Kidney (tissue), 14 donors: ENCODE data around the gene ACAT2. TPM values are rescaled to one million over a fixed set of nuclear protein-coding genes. Genes with fewer than 3 reads are reported as not detected.
"Not testable (repeated sequence)": the region's sequence is repeated elsewhere in the genome, so short reads cannot be mapped to it uniquely, and the experiment has no call there.

Experiments used
- DNase-seq, 5 donors: peaks; one replicate each; pipeline ENCODE4 v3.0.0-alpha.2; 2013 to 2020
- FAIRE-seq: peaks from 2 replicates; lab custom pipeline; 2012; peaks lifted over from hg19 to GRCh38; lab: Jason Lieb, UNC
- H3K27ac ChIP-seq, 2 donors: one replicate each; pipeline ENCODE4 v1.7.0; 2013; ENCODE audit warnings: low read depth in 2 of 2, low read length in 2 of 2, inconsistent platforms in 1 of 2
- H3K27me3 ChIP-seq: one replicate; pipeline ENCODE4 v1.7.1; 2013; ENCODE audit warnings: low read length, inconsistent platforms; ENCODE audit not compliant: control insufficient read depth, insufficient read depth
- H3K36me3 ChIP-seq, 3 donors: one replicate each; pipeline versions ENCODE4 v1.7.0 to v1.7.1; 2013; ENCODE audit warnings: low read length in 3 of 3, control low read depth in 1 of 3, inconsistent platforms in 1 of 3; ENCODE audit not compliant: insufficient read depth in 3 of 3, control insufficient read depth in 2 of 3
- H3K4me1 ChIP-seq, 3 donors: one replicate each; pipeline versions ENCODE4 v1.7.0 to v1.7.1; 2013; ENCODE audit warnings: low read length in 3 of 3, inconsistent platforms in 1 of 3, low read depth in 1 of 3; ENCODE audit not compliant: control insufficient read depth in 2 of 3, insufficient read depth in 2 of 3
- H3K4me3 ChIP-seq, 3 donors: one replicate each; pipeline versions ENCODE4 v1.7.0 to v1.8.1; 2013; ENCODE audit warnings: low read length in 3 of 3, control low read depth in 1 of 3, inconsistent platforms in 1 of 3
- H3K9ac ChIP-seq, 3 donors: one replicate each; pipeline versions ENCODE4 v1.7.0 to v1.7.1; 2013; ENCODE audit warnings: low read length in 3 of 3, control low read depth in 1 of 3, inconsistent platforms in 1 of 3
- H3K9me3 ChIP-seq, 3 donors: one replicate each; pipeline versions ENCODE4 v1.7.0 to v1.7.1; 2013; ENCODE audit warnings: low read length in 3 of 3, control low read depth in 1 of 3, inconsistent platforms in 1 of 3; ENCODE audit not compliant: control insufficient read depth in 2 of 3, insufficient read depth in 1 of 3
- CTCF ChIP-seq: IDR thresholded peaks from 3 replicates; pipeline ENCODE4 v1.5.1; 2012; ENCODE audit warnings: mild to moderate bottlenecking, moderate library complexity, borderline replicate concordance; ENCODE audit not compliant: insufficient read depth; ENCODE audit errors: extremely low read depth
- intact Hi-C: fragments of 100-400 bp; cut with DNase I; formaldehyde crosslinking; loops from one replicate; pipeline ENCODE4 v1.11.1; 2022
- polyA plus RNA-seq: library from polyadenylated mRNA; stranded (reverse); fragments of 350-450 nt; fragmentation: Illumina TruSeq; extraction: RNeasy Lipid Tissue Mini Kit (QIAGEN cat#74804); gene quantifications from one replicate; pipeline ENCODE4 v1.2.3, GENCODE V29; 2014; ENCODE audit warnings: low read depth, low replicate concordance; ENCODE audit not compliant: insufficient read depth
- total RNA-seq: library from RNA; stranded (reverse); fragmentation: NEBNext Ultra II Directional; extraction: Animal tissue kit (Norgen Biotek cat#: 25700); gene quantifications from one replicate; pipeline ENCODE4 v1.2.1, GENCODE V29; 2021
- donor health status: control.
- donor health status: control.
- donor health status: control.
- donor health status: control.
- donor health status: control.
- donor health status: DM: yes; HTN: yes; CAD: no.
- donor health status: Normal renal cell carcinoma (clear cell type).

The ACAT2 gene
- total and polyA plus RNA-seq, 2 donors from 2014 or later, result 20.4 to 30.5 TPM

GRCh38 chr6:159720708-159721107 is 41.1 kb upstream of the ACAT2 start:
- intact Hi-C loops, result no loop called here
- Histone ChIP-seq H3K36me3 (no peaks in the 10 kb centered on the region), H3K9ac (no peak overlapping the region), H3K27me3 (no peaks in the 10 kb centered on the region), H3K9me3 (no peaks in the 10 kb centered on the region), H3K4me3 (no peak overlapping the region), H3K27ac (no peak overlapping the region), H3K4me1 (peaks cover 0 to 1% (median under 1%) of the 10 kb centered on the region in 3 donors)
- peak in 2 of 5 donors; percentile 48 to 66 for DNase-seq
- TF ChIP-seq CTCF, result peak; percentile 23
- FAIRE-seq, result no peak

GRCh38 chr6:159721981-159722380 is 39.9 kb upstream of the ACAT2 start:
- H3K9me3 ChIP-seq, H3K36me3 ChIP-seq, H3K27me3 ChIP-seq, H3K4me1 ChIP-seq, intact Hi-C loops, DNase-seq, H3K27ac ChIP-seq, H3K9ac ChIP-seq, FAIRE-seq, H3K4me3 ChIP-seq: not testable (repeated sequence)

GRCh38 chr6:159722655-159723054 is 39.2 kb upstream of the ACAT2 start:
- no peak overlapping the region for H3K4me3 ChIP-seq
- FAIRE-seq (no peak), DNase-seq (no peak)
- no peaks in the 10 kb centered on the region for H3K36me3 ChIP-seq
- peaks cover 0 to 6% (median 3%) of the 10 kb centered on the region in 3 donors for H3K4me1 ChIP-seq
- no peak overlapping the region for H3K27ac ChIP-seq
- intact Hi-C loops, result no loop called here
- H3K9ac ChIP-seq, result no peak overlapping the region
- no peaks in the 10 kb centered on the region for H3K27me3 ChIP-seq
- no peaks in the 10 kb centered on the region for H3K9me3 ChIP-seq
- no peak for TF ChIP-seq CTCF

- no peak for FAIRE-seq
- Histone ChIP-seq H3K4me1 (peaks cover 0 to 6% (median 3%) of the 10 kb centered on the region in 3 donors), H3K9me3 (no peaks in the 10 kb centered on the region), H3K27me3 (no peaks in the 10 kb centered on the region), H3K9ac (no peak overlapping the region), H3K27ac (no peak overlapping the region), H3K36me3 (no peaks in the 10 kb centered on the region), H3K4me3 (no peak overlapping the region)
- intact Hi-C loops, result no loop called here
- TF ChIP-seq CTCF, result no peak
- no peak for DNase-seq
These were observed 38.6 kb upstream of the ACAT2 start for GRCh38 chr6:159723259-159723658.
